HepG2 (cell line): ENCODE results near the gene GALC. TPM values are rescaled to one million over a fixed set of nuclear protein-coding genes. Genes with fewer than 3 reads are reported as not detected.

ENCODE experiments used
- HOXA3 ChIP-seq: sonication (generic); formaldehyde crosslinking; IDR thresholded peaks from 2 replicates; pipeline ENCODE4 v1.5.0; 2020; ENCODE audit warnings: missing genetic modification reagents
- ZNF121 ChIP-seq: sonication (generic); formaldehyde crosslinking; IDR thresholded peaks from 2 replicates; pipeline ENCODE4 v1.5.0; 2020; ENCODE audit warnings: mild to moderate bottlenecking, missing genetic modification reagents
- ZNF205 ChIP-seq: IDR thresholded peaks from 2 replicates; pipeline ENCODE4 v1.6.1; 2018; ENCODE audit warnings: missing biosample characterization, missing genetic modification reagents
- polyA plus RNA-seq, 8 experiments: library from polyadenylated mRNA; depleted of rRNA in 3 of 8; stranded (reverse) in 7 of 8; unstranded in 1 of 8; fragments of >200 nt; fragmentation: Illumina TruSeq in 4 of 8; extraction: Trizol in 4 of 8; gene quantifications; 2 replicates each; pipeline versions ENCODE4 v1.2.1 to v1.2.3, GENCODE V29; 2011 to 2016; ENCODE audit warnings: low read depth in 4 of 8, missing spikeins in 1 of 8, mixed read lengths in 1 of 8; ENCODE audit not compliant: insufficient read depth in 1 of 8
- total RNA-seq, 5 experiments: library from RNA; depleted of rRNA; stranded (reverse); fragments of >200 nt; fragmentation: Illumina TruSeq; extraction: Trizol; gene quantifications; 2 replicates each; pipeline ENCODE4 v1.2.3, GENCODE V29; 2016; ENCODE audit warnings: low read depth in 1 of 5
- TF ChIP-seq, protein P1 (sequence below): sonication (generic); formaldehyde crosslinking; IDR thresholded peaks from 2 replicates; pipeline ENCODE4 v1.9.0; 2021; ENCODE audit warnings: mild to moderate bottlenecking, missing genetic modification reagents
- TF ChIP-seq, protein P2 (sequence below): sonication (generic); formaldehyde crosslinking; IDR thresholded peaks from 2 replicates; pipeline ENCODE4 v1.4.0; 2020; ENCODE audit warnings: missing genetic modification reagents

Gene GALC
- total and polyA plus RNA-seq, 2 of the 13 experiments (the other 11 are each of a cell fraction or from before 2014, with no cell fraction given), result not detected

DNA sequence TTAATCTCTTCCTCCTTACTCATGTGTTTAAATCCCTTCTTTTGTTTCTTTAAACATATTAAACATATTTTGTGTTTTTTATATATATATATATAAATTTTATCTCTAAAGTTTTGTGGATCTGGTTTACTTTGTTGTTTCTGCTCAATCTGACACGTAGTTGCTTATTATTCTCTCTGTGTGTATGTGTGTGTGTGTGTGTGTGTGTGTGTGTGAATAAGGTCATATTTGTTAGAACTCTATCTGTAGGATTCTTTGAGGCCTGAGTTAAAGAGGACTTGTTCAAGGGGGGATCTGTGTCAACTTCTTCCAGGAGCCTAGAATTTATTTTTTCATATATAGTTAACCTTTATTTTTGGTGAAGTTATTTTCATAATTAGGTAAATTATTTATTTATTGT lies 14.6 kb upstream of the GALC start (continued):
- TF ChIP-seq ZNF121 (no peak), HOXA3 (CRISPR knock-in tag) (no peak), ZNF205 (no peak)
- TF ChIP-seq, protein P1, sequence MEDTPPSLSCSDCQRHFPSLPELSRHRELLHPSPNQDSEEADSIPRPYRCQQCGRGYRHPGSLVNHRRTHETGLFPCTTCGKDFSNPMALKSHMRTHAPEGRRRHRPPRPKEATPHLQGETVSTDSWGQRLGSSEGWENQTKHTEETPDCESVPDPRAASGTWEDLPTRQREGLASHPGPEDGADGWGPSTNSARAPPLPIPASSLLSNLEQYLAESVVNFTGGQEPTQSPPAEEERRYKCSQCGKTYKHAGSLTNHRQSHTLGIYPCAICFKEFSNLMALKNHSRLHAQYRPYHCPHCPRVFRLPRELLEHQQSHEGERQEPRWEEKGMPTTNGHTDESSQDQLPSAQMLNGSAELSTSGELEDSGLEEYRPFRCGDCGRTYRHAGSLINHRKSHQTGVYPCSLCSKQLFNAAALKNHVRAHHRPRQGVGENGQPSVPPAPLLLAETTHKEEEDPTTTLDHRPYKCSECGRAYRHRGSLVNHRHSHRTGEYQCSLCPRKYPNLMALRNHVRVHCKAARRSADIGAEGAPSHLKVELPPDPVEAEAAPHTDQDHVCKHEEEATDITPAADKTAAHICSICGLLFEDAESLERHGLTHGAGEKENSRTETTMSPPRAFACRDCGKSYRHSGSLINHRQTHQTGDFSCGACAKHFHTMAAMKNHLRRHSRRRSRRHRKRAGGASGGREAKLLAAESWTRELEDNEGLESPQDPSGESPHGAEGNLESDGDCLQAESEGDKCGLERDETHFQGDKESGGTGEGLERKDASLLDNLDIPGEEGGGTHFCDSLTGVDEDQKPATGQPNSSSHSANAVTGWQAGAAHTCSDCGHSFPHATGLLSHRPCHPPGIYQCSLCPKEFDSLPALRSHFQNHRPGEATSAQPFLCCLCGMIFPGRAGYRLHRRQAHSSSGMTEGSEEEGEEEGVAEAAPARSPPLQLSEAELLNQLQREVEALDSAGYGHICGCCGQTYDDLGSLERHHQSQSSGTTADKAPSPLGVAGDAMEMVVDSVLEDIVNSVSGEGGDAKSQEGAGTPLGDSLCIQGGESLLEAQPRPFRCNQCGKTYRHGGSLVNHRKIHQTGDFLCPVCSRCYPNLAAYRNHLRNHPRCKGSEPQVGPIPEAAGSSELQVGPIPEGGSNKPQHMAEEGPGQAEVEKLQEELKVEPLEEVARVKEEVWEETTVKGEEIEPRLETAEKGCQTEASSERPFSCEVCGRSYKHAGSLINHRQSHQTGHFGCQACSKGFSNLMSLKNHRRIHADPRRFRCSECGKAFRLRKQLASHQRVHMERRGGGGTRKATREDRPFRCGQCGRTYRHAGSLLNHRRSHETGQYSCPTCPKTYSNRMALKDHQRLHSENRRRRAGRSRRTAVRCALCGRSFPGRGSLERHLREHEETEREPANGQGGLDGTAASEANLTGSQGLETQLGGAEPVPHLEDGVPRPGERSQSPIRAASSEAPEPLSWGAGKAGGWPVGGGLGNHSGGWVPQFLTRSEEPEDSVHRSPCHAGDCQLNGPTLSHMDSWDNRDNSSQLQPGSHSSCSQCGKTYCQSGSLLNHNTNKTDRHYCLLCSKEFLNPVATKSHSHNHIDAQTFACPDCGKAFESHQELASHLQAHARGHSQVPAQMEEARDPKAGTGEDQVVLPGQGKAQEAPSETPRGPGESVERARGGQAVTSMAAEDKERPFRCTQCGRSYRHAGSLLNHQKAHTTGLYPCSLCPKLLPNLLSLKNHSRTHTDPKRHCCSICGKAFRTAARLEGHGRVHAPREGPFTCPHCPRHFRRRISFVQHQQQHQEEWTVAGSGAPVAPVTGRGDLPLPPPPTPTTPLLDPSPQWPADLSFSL, result no peak
- TF ChIP-seq, protein P2, sequence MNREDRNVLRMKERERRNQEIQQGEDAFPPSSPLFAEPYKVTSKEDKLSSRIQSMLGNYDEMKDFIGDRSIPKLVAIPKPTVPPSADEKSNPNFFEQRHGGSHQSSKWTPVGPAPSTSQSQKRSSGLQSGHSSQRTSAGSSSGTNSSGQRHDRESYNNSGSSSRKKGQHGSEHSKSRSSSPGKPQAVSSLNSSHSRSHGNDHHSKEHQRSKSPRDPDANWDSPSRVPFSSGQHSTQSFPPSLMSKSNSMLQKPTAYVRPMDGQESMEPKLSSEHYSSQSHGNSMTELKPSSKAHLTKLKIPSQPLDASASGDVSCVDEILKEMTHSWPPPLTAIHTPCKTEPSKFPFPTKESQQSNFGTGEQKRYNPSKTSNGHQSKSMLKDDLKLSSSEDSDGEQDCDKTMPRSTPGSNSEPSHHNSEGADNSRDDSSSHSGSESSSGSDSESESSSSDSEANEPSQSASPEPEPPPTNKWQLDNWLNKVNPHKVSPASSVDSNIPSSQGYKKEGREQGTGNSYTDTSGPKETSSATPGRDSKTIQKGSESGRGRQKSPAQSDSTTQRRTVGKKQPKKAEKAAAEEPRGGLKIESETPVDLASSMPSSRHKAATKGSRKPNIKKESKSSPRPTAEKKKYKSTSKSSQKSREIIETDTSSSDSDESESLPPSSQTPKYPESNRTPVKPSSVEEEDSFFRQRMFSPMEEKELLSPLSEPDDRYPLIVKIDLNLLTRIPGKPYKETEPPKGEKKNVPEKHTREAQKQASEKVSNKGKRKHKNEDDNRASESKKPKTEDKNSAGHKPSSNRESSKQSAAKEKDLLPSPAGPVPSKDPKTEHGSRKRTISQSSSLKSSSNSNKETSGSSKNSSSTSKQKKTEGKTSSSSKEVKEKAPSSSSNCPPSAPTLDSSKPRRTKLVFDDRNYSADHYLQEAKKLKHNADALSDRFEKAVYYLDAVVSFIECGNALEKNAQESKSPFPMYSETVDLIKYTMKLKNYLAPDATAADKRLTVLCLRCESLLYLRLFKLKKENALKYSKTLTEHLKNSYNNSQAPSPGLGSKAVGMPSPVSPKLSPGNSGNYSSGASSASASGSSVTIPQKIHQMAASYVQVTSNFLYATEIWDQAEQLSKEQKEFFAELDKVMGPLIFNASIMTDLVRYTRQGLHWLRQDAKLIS (CRISPR knock-in tag), result no peak
